DND-41 (cell line): Measurements from ENCODE around the gene HOXC10.

Source experiments
- ATAC-seq: fragments of 200-7000 bp; cut with Tn5 transposase; 3 replicates; pipeline ENCODE4 v1.9.1; 2021; ENCODE audit warnings: low read depth; ENCODE audit not compliant: insufficient read depth
- DNase-seq: peaks from one replicate; pipeline ENCODE4 v3.0.0-alpha.2; 2020
- H2AFZ ChIP-seq: 2 replicates; pipeline ENCODE4 v1.6.0; 2012; ENCODE audit warnings: low read depth, low read length
- H3K27ac ChIP-seq: 2 replicates; pipeline ENCODE4 v1.5.1; 2012; ENCODE audit warnings: low read length, inconsistent platforms
- H3K27me3 ChIP-seq: fragments of 200-600 bp; sonication (generic); 2 replicates; pipeline ENCODE4 v1.6.0; 2012; ENCODE audit warnings: low read length, mild to moderate bottlenecking, inconsistent platforms; ENCODE audit not compliant: insufficient read depth, poor library complexity
- H3K36me3 ChIP-seq: 2 replicates; pipeline ENCODE4 v1.5.1; 2012; ENCODE audit warnings: low read length, inconsistent platforms; ENCODE audit not compliant: insufficient read depth
- H3K4me1 ChIP-seq: 2 replicates; pipeline ENCODE4 v1.5.1; 2012; ENCODE audit warnings: mild to moderate bottlenecking, low read length; ENCODE audit not compliant: insufficient read depth
- H3K4me2 ChIP-seq: 2 replicates; pipeline ENCODE4 v1.6.0; 2012; ENCODE audit warnings: mild to moderate bottlenecking, moderate library complexity, low read length, inconsistent platforms; ENCODE audit not compliant: insufficient read depth
- H3K4me3 ChIP-seq, 2 experiments: fragments of 200-600 bp in 1 of 2; shearing (Covaris generic) in 1 of 2; 2 replicates each; pipeline ENCODE4 v1.5.1; 2012 to 2016; ENCODE audit warnings: inconsistent platforms in 2 of 2, low read length in 2 of 2, mild to moderate bottlenecking in 2 of 2, low read depth in 1 of 2, moderate library complexity in 1 of 2
- H3K79me2 ChIP-seq: 2 replicates; pipeline ENCODE4 v1.6.0; 2012; ENCODE audit warnings: low read length, inconsistent platforms; ENCODE audit not compliant: insufficient read depth
- H3K9ac ChIP-seq: 2 replicates; pipeline ENCODE4 v1.6.0; 2012; ENCODE audit warnings: low read depth, mild to moderate bottlenecking, inconsistent platforms, low read length, moderate library complexity
- H3K9me3 ChIP-seq: 2 replicates; pipeline ENCODE4 v1.5.1; 2012; ENCODE audit warnings: low read length, moderate library complexity, mild to moderate bottlenecking, inconsistent platforms; ENCODE audit not compliant: insufficient read depth, severe bottlenecking
- H4K20me1 ChIP-seq: 2 replicates; pipeline ENCODE4 v1.6.0; 2012; ENCODE audit warnings: low read length; ENCODE audit not compliant: insufficient read depth
- EZH2 ChIP-seq: IDR thresholded peaks from 3 replicates; pipeline ENCODE4 v1.6.1; 2012; ENCODE audit warnings: borderline replicate concordance, low read depth, mild to moderate bottlenecking, moderate library complexity, low read length, inconsistent platforms; ENCODE audit not compliant: severe bottlenecking
- TF ChIP-seq, protein P1 (sequence below): IDR thresholded peaks from 2 replicates; pipeline ENCODE4 v1.5.1; 2012; ENCODE audit warnings: borderline replicate concordance, low read length, moderate library complexity, mild to moderate bottlenecking; ENCODE audit not compliant: poor library complexity, severe bottlenecking; ENCODE audit errors: extremely low read depth

HOXC10 gene

DNA sequence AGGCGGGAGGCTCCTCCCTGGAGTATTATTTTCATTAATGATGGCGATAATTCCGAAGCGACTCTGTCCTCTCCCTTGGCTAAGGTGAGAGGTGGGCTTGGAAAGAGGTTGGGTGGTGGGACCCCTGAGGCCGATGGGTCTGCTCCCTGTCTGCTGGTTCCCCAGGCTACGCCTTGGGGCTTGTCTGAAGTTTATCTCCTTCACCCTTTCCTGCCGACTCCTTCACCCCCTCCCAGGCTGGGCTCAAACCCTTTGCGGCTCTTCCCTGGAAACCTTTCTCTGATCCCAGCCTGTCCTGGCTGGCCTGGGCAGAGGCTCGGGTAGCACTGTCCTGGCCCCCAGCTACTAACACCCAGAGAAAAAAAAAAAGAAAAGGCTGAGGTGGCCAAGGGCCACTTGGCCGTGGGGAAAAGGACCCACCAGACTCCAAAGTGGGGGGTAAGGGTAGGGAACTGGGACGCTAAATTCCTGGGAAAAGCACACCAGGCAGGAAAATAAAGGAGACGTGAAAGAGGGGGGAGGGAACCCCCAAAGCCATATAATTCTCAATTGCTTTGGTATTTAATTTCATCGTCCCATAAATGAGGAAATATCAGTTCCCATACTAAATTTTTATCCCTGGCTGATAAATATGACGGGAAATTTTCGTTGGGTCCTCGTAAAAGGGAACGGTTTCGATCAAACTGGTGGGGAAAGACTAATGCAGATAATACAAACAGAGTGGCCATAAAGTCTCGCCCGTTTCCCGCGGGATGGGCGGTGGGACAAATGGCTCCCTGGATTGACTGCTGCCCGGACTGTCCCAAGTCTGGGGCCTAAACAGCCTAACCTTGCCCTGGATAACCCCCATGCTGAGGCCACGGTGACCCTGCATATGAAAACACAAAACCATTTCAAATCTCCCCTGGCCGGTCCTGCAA is 2.0 kb upstream of the HOXC10 start:
- Histone ChIP-seq H3K4me1 (peaks cover 3% of the 10 kb centered on the region), H3K36me3 (no peaks in the 10 kb centered on the region), H3K27ac (no peak overlapping the region), H3K4me3 (no peak overlapping the region), H3K79me2 (no peaks in the 10 kb centered on the region), H3K27me3 (peaks cover 77% of the 10 kb centered on the region), H4K20me1 (no peaks in the 10 kb centered on the region), H3K9me3 (no peaks in the 10 kb centered on the region), H3K9ac (no peak overlapping the region), H3K4me2 (no peak overlapping the region), H2AFZ (no peak overlapping the region)
- TF ChIP-seq, protein P1, sequence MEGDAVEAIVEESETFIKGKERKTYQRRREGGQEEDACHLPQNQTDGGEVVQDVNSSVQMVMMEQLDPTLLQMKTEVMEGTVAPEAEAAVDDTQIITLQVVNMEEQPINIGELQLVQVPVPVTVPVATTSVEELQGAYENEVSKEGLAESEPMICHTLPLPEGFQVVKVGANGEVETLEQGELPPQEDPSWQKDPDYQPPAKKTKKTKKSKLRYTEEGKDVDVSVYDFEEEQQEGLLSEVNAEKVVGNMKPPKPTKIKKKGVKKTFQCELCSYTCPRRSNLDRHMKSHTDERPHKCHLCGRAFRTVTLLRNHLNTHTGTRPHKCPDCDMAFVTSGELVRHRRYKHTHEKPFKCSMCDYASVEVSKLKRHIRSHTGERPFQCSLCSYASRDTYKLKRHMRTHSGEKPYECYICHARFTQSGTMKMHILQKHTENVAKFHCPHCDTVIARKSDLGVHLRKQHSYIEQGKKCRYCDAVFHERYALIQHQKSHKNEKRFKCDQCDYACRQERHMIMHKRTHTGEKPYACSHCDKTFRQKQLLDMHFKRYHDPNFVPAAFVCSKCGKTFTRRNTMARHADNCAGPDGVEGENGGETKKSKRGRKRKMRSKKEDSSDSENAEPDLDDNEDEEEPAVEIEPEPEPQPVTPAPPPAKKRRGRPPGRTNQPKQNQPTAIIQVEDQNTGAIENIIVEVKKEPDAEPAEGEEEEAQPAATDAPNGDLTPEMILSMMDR = no peak
- no peak for TF ChIP-seq EZH2
- ATAC-seq (no peak), DNase-seq (no peak)

DNA sequence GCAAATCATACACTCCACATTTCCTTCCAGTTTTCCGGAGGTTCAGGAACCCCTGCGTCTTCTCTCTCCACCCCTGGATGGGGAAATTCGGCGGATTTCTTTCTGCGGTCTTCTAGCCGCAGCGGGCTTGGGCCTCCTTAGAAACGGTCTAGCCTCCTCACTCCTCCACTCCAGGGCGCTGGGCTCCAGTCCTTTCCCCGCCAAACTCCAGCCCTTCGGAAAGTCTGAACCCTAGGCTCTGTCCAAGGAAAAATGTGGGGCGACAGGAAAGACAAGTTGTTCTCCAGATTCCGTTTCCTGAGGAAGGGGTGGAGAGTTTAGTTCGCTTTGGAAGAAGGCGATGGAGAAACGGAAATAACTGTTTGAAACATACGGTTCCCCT is 1.4 kb upstream of the HOXC10 start:
- no peak overlapping the region for H3K27ac ChIP-seq
- ATAC-seq = no peak
- no peak overlapping the region for H3K9ac ChIP-seq
- no peak overlapping the region for H2AFZ ChIP-seq
- no peaks in the 10 kb centered on the region for H3K36me3 ChIP-seq
- no peak overlapping the region for H3K4me3 ChIP-seq
- no peak overlapping the region for H3K4me2 ChIP-seq
- peaks cover 2% of the 10 kb centered on the region for H3K4me1 ChIP-seq
- H3K9me3 ChIP-seq = no peaks in the 10 kb centered on the region
- TF ChIP-seq EZH2 = no peak
- TF ChIP-seq, protein P1 = no peak
- H3K79me2 ChIP-seq = no peaks in the 10 kb centered on the region
- peaks cover 79% of the 10 kb centered on the region for H3K27me3 ChIP-seq
- no peak for DNase-seq
- no peaks in the 10 kb centered on the region for H4K20me1 ChIP-seq

DNA sequence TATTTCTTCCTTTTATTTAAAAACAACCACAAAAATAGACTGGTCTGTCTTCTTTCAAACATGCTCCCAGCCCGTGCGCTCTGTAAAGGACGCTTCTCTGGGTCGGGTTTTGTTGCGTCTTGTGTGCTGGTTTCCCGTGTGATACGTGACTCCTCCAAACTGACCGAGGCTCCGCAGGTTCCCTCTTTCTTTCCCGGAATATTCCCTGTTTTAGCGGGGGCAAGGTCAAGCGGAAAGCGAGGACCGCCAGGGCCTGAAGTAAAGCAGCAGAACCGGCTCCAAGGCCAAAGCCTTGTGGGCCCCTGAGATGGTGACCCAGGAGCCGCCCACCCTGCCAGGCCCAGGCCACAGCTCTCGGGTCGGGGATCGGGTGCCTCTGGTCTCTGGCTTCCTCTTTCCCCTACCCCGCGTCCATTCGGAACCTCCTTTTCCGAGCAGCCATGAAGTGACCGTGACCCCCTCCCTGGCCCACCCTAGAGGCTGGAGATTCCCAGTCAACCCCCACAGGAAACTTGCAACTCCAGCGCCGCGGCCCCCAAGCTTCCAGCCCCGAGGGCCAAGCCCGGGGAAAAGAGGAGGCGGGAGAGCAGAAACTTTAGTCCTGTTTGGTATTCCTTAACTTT is 885 bp upstream of the HOXC10 start:
- no peak for ATAC-seq
- Histone ChIP-seq H3K4me2 (no peak overlapping the region), H3K36me3 (no peaks in the 10 kb centered on the region), H3K27ac (no peak overlapping the region), H2AFZ (no peak overlapping the region), H3K27me3 (peaks cover 80% of the 10 kb centered on the region), H3K79me2 (no peaks in the 10 kb centered on the region), H3K9me3 (no peaks in the 10 kb centered on the region), H3K4me1 (peaks cover 7% of the 10 kb centered on the region), H4K20me1 (no peaks in the 10 kb centered on the region), H3K4me3 (no peak overlapping the region), H3K9ac (no peak overlapping the region)
- no peak for DNase-seq
- TF ChIP-seq, protein P1 = no peak
- no peak for TF ChIP-seq EZH2
